Ascending aorta (tissue), 2 donors: ENCODE results near the gene ZNF423. TPM values are rescaled to one million over a fixed set of nuclear protein-coding genes. Genes with fewer than 3 reads are reported as not detected.

Experiments used
- DNase-seq, 2 donors: peaks; one replicate each; pipeline ENCODE4 v3.0.0-alpha.2; 2019; ENCODE audit warnings: low spot score in 2 of 2
- H3K27ac ChIP-seq, 2 donors: fragments of 200-600 bp; sonication (generic); one replicate each; pipeline ENCODE4 v1.5.1; 2016 to 2017; ENCODE audit warnings: mild to moderate bottlenecking in 1 of 2
- H3K27me3 ChIP-seq: fragments of 200-600 bp; sonication (generic); one replicate; pipeline ENCODE4 v1.5.1; 2017
- H3K36me3 ChIP-seq, 2 donors: fragments of 200-600 bp; sonication (generic); one replicate each; pipeline ENCODE4 v1.5.1; 2016
- H3K4me1 ChIP-seq, 2 donors: fragments of 200-600 bp; sonication (generic); one replicate each; pipeline ENCODE4 v1.5.1; 2016 to 2017; ENCODE audit warnings: mild to moderate bottlenecking in 1 of 2
- H3K4me3 ChIP-seq, 2 donors: fragments of 200-600 bp; sonication (generic); one replicate each; pipeline ENCODE4 v1.5.1; 2016 to 2017; ENCODE audit warnings: mild to moderate bottlenecking in 1 of 2
- H3K9me3 ChIP-seq, 2 donors: fragments of 200-600 bp; sonication (generic); one replicate each; pipeline ENCODE4 v1.5.1; 2016
- intact Hi-C: fragments of 100-400 bp; cut with DNase I; formaldehyde crosslinking; loops from one replicate; pipeline ENCODE4 v1.15.1; 2023
- total RNA-seq: library from RNA; depleted of rRNA; stranded (reverse); fragments of >200 nt; gene quantifications from one replicate; pipeline ENCODE4 v1.1.0, GENCODE V29; 2016
- TF ChIP-seq, protein P1 (sequence below), 3 experiments: fragments of 200-600 bp in 2 of 3; fragments of 450-650 bp in 1 of 3; sonication (generic) in 2 of 3; IDR thresholded peaks; one replicate each; pipeline ENCODE4 v1.5.1; 2016 to 2019; ENCODE audit warnings: antibody characterized with exemption in 3 of 3, mild to moderate bottlenecking in 1 of 3, moderate library complexity in 1 of 3

Gene ZNF423
- total RNA-seq, 1 donor from 2014 or later: 42.9 TPM

DNA sequence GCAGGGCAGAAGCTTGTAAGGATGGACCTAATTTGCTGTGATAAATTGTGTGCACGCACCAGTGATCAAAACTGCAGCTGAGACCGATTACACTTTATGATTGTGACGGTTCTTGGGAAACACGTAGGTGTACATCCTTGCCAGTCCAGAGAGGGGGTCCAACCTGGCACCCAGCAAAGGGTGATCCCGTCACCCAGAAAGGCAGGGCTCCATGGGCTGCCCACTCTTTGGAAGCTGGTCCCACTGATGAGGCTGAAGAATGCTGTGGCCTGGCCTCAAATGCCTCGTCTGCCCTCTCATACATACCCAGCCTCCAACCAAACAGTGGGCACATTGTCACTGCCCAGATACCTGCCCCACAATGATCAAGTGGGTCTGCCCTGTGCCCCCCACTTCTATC lies 350.4 kb downstream of the ZNF423 start:
- no peak overlapping the region for H3K27ac ChIP-seq
- intact Hi-C loops: no loop called here
- DNase-seq: no peak
- no peaks in the 10 kb centered on the region for H3K27me3 ChIP-seq
- H3K36me3 ChIP-seq: no peaks in the 10 kb centered on the region
- no peaks in the 10 kb centered on the region for H3K9me3 ChIP-seq
- TF ChIP-seq, protein P1, sequence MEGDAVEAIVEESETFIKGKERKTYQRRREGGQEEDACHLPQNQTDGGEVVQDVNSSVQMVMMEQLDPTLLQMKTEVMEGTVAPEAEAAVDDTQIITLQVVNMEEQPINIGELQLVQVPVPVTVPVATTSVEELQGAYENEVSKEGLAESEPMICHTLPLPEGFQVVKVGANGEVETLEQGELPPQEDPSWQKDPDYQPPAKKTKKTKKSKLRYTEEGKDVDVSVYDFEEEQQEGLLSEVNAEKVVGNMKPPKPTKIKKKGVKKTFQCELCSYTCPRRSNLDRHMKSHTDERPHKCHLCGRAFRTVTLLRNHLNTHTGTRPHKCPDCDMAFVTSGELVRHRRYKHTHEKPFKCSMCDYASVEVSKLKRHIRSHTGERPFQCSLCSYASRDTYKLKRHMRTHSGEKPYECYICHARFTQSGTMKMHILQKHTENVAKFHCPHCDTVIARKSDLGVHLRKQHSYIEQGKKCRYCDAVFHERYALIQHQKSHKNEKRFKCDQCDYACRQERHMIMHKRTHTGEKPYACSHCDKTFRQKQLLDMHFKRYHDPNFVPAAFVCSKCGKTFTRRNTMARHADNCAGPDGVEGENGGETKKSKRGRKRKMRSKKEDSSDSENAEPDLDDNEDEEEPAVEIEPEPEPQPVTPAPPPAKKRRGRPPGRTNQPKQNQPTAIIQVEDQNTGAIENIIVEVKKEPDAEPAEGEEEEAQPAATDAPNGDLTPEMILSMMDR (IDR thresholded peaks at IDR 0.05): no peak
- H3K4me1 ChIP-seq: no peaks in the 10 kb centered on the region
- H3K4me3 ChIP-seq: no peak overlapping the region

DNA sequence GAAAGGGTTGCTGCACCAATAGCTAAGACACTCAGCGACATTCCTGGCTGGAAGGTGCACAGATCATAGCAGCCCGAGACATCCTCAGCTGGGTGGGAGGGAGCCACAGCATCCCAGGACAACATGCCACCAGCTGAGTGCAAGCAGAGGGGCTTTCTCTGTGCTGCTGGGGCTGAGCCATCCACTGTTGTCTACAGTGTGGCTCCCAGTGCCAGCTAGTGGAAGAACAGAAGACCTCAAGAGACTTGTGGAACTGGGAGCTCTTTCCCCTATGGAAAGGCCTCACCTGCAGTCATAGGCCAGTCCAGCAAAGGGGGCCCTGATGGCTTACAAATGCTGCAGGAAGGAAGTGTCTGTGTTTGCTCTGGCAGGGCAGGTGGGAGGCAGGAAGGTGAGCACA lies 351.3 kb downstream of the ZNF423 start:
- TF ChIP-seq, protein P1 (IDR thresholded peaks at IDR 0.05): no peak
- intact Hi-C loops: no loop called here
- no peak overlapping the region for H3K4me3 ChIP-seq
- H3K27ac ChIP-seq: no peak overlapping the region
- no peaks in the 10 kb centered on the region for H3K4me1 ChIP-seq
- no peaks in the 10 kb centered on the region for H3K9me3 ChIP-seq
- H3K27me3 ChIP-seq: no peaks in the 10 kb centered on the region
- DNase-seq: no peak
- no peaks in the 10 kb centered on the region for H3K36me3 ChIP-seq

DNA sequence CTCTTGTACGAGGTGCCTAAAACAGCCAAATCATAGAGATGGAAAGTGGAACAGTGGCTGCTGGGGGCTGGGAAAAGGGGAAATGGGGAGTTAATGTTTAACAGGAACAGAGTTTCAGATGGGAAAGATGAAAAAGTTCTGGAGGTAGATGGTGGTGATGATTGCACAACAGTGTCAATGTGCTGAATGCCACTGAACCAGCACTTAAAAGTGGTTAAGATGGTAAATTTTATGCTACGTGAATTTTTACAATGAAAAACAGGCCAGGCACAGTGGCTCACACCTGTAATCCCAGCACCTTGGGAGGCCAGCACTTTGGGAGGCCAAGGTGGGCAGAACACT lies 351.9 kb downstream of the ZNF423 start:
- Histone ChIP-seq H3K9me3 (no peaks in the 10 kb centered on the region), H3K4me1 (no peaks in the 10 kb centered on the region), H3K4me3 (no peak overlapping the region), H3K36me3 (no peaks in the 10 kb centered on the region), H3K27ac (no peak overlapping the region), H3K27me3 (no peaks in the 10 kb centered on the region)
- no peak for DNase-seq
- TF ChIP-seq, protein P1 (IDR thresholded peaks at IDR 0.05): no peak
- intact Hi-C loops: no loop called here

GRCh38 chr16:49503256-49504022 lies 352.5 kb downstream of the ZNF423 start:
- Histone ChIP-seq H3K9me3 (no peaks in the 10 kb centered on the region), H3K4me1 (no peaks in the 10 kb centered on the region), H3K36me3 (no peaks in the 10 kb centered on the region), H3K4me3 (no peak overlapping the region), H3K27me3 (no peaks in the 10 kb centered on the region), H3K27ac (no peak overlapping the region)
- no peak for DNase-seq
- intact Hi-C loops: no loop called here
- TF ChIP-seq, protein P1 (IDR thresholded peaks at IDR 0.05): no peak

DNA sequence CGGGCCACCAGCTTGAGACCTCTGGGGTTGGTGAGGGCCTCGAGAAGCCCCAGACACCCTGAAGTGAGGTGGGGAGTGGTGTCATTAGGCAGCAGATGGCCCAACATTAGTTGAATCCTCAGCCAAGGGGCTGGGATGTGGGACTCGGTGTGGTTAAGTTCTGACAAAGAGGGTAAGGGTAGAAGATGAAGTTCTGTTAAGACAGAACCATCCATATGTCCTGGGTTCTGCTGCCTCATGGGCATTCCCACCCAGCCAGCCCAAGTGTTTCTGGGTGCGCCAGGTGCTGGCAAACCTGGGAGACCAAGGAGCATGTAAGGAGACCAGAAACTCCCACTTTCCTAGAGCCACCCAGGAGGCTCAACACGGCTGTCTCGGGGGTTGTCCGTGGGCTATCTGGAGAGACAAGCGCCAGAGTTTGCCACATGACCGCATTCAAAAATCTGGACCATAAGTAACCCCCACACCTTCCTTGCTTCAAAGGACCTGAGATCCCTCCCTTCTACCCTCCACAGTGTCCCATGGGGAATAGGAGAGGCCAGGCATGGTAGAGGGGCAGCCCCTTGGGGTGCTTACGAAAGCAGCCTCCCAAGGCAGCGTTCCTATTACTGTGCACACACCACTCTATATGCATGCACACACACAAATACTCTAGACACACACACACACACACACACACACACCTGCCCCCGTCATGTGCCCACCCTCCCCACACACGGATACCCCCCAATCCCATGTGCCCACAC lies 353.6 kb downstream of the ZNF423 start:
- Histone ChIP-seq H3K27me3 (no peaks in the 10 kb centered on the region), H3K4me3 (no peak overlapping the region), H3K27ac (no peak overlapping the region), H3K9me3 (no peaks in the 10 kb centered on the region), H3K4me1 (no peaks in the 10 kb centered on the region), H3K36me3 (no peaks in the 10 kb centered on the region)
- intact Hi-C loops: no loop called here
- TF ChIP-seq, protein P1 (IDR thresholded peaks at IDR 0.05): no peak
- no peak for DNase-seq
